GM21515 (cell line): ENCODE measurements around the gene CHCHD3.
A peak's percentile ranks its signal among the peaks of the same experiment; 100 is the strongest.

Source experiments
- ATAC-seq: cut with Tn5 transposase; IDR thresholded peaks from one replicate; pipeline ENCODE4 v1.9.1; 2021; ENCODE audit not compliant: unreplicated experiment

The CHCHD3 gene

DNA sequence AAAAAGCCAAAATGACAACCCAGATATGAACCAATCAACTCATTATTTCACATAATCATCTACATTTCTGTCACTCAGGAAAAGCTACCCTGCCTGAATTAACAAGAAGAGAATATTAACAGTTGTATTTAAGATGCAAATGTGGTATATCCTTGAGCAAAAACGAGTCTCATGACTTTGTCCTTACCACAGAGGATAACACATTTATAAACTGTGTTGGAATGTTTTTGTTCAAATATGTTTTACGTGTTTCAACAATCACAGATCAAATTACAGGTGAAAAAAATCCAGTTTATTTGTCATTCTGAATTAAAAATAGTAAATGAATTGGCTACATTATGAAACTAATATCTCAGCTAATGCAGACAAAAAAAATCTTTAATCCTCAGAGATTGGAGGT lies 34.6 kb downstream of the CHCHD3 start:
- no peak for ATAC-seq

- no peak for ATAC-seq
These were observed 37.0 kb downstream of the CHCHD3 start for GRCh38 chr7:133044722-133045473.

DNA sequence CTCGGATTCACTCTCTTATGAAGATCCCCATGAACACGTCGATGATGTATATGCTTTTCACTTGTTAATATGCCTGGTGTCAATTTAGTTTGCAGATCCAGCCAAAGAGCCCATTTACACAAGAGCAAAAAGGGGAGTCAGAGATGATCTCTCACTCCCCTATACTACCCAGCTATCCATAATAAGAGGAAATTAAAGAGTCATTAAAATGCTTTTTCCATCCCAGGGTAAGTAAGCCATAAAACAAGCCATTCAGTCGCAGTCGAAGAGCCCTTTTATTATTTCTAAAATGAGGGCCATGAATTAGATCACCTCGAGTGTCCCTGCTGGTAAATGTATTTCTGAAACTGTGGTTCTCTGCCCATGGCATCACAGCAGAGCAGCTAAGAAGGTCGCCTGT lies 41.2 kb downstream of the CHCHD3 start:
- no peak for ATAC-seq

- no peak for ATAC-seq
These were observed 41.7 kb downstream of the CHCHD3 start for GRCh38 chr7:133040178-133040577.

DNA sequence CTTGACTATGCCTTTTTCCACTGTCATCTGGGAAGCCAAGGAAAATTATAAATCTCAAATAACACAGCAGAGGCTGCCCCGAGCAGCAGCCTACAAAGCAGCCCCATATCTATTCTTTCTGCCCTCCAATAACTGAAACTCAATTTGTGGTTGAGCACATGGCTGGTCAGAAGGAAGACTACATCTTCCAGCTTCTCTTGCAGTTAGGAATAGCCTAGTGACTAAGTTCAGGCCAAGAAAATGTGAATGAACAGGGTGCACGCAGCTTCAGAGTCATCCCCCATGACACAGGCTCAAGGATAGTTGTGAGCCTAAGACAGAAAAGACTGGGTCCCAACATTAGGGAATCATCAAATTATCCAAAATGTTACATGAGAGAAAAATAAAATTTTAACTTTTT lies 42.3 kb downstream of the CHCHD3 start:
- ATAC-seq, result no peak

GRCh38 chr7:133036289-133036688 lies 45.6 kb downstream of the CHCHD3 start:
- ATAC-seq, result no peak

GRCh38 chr7:133035240-133035639 lies 46.6 kb downstream of the CHCHD3 start:
- ATAC-seq, result peak; percentile 88

- ATAC-seq, result no peak
These were observed 51.5 kb downstream of the CHCHD3 start for GRCh38 chr7:133030346-133030745.

- ATAC-seq, result no peak
These were observed 52.4 kb downstream of the CHCHD3 start for GRCh38 chr7:133029463-133029862.

DNA sequence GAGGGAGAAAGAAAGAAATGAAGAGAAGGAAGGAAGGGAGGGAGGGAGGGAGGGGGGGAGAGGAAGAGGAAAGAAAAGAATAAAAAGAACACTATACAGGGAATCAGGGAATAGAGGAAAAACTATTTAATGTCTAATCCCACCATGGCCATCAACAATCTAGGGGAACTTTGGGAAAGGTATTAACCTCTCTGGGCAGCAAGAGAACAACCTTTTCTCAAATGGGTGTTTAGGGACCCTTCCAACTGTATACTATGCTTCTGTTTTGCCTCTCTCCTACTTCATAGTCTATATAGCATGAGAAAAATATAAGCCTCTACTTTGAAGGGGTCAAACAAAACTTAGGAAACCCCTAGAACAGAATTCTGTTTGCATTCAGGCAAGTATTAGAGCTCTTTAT lies 54.5 kb downstream of the CHCHD3 start:
- no peak for ATAC-seq

DNA sequence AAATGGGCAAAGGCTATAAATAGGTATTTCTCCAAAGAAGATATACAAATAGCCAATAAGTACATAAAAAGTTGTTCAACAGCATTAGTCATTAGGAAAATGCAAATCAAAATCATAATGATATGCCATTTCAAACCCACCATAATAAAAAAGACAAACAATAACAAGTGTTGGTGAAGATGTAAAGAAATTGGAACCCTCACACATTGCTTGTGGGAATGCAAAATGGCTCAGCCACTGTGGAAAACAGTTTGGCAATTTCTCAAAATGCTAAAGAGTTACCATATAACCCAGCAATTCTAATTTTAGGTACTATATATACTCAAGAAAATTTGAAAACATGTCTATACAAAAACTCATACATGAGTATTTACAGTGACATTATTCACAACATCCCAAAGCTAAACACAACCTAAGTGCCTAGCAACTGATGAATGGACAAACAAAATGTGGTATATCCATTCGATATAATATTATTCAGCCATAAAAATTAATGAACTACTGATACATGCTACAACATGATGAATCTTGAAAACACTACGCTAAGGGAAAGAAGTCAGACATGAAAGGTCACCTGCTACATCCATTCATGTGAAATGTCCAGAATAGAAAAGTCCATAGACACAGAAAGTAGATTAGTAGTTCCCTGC lies 55.6 kb downstream of the CHCHD3 start:
- no peak for ATAC-seq

- ATAC-seq, result no peak
These were observed 56.8 kb downstream of the CHCHD3 start for GRCh38 chr7:133025056-133025455.

GRCh38 chr7:133024596-133024995 lies 57.3 kb downstream of the CHCHD3 start:
- no peak for ATAC-seq

GRCh38 chr7:133023370-133024071 lies 58.4 kb downstream of the CHCHD3 start:
- ATAC-seq, result no peak

GRCh38 chr7:133022661-133023060 lies 59.2 kb downstream of the CHCHD3 start:
- ATAC-seq, result no peak

GRCh38 chr7:133021196-133021595 lies 60.7 kb downstream of the CHCHD3 start:
- ATAC-seq, result no peak

- ATAC-seq, result no peak
These were observed 61.4 kb downstream of the CHCHD3 start for GRCh38 chr7:133020496-133020895.

DNA sequence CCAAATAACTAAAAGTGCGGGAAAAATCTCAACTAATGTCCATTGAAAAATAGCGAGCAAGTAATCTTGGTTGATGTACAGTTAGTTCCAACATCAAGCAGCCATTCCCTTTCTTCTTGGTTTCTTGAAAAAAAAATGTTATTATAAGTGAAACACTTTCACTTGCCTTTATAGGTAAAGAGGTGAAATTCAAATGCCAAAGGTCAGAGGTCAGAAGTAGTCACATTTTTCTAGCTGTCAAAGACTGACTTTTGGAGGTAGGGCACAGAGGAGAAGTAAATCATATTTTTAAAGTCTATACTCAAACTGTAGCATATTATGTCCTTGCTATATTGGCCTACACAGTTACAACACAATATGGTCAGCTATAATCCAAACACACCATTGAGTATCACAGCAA lies 62.3 kb downstream of the CHCHD3 start:
- no peak for ATAC-seq

- no peak for ATAC-seq
These were observed 65.3 kb downstream of the CHCHD3 start for GRCh38 chr7:133016604-133017003.

GRCh38 chr7:133015888-133016287 lies 66.0 kb downstream of the CHCHD3 start:
- ATAC-seq, result no peak

DNA sequence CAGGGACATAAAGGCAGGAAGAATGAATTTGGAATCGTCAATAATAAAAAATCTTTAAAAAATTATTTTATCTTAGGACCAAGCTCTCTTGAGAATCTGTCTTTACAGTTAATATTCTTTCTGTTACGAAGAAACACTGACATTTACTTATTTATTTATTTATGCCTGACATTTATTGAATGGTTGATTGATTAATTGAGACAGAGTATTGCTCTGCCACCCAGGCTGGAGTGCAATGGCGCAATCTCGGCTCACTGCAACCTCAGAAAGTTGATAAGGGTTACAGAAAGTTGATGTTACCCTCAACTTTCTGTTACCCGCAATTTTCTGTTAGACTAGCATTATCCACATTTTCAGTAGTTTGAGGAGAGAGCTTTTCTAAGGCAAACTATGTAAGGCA lies 70.1 kb downstream of the CHCHD3 start:
- no peak for ATAC-seq
